K562 (cell line): Measurements from ENCODE around the gene SLC12A9. TPM values are rescaled to one million over a fixed set of nuclear protein-coding genes. Genes with fewer than 3 reads are reported as not detected.

Experiments used
- HCFC1 ChIP-seq: IDR thresholded peaks from 2 replicates; pipeline ENCODE4 v1.6.1; 2012; ENCODE audit warnings: low read depth, low read length, improper control_type of control experiment
- MAFF ChIP-seq: IDR thresholded peaks from 2 replicates; pipeline ENCODE4 v1.6.1; 2012; ENCODE audit warnings: low read length, improper control_type of control experiment
- MBD2 ChIP-seq: sonication (generic); IDR thresholded peaks from 2 replicates; pipeline ENCODE4 v1.6.1; 2016; ENCODE audit warnings: low read depth, borderline replicate concordance
- MTA3 ChIP-seq: fragments of 450-650 bp; formaldehyde crosslinking; IDR thresholded peaks from 2 replicates; pipeline ENCODE4 v1.6.1; 2017; ENCODE audit warnings: mild to moderate bottlenecking, borderline replicate concordance
- NFIC ChIP-seq: fragments of 450-650 bp; IDR thresholded peaks from 2 replicates; pipeline ENCODE4 v1.6.1; 2017; ENCODE audit warnings: mild to moderate bottlenecking, inconsistent platforms
- POLR2B ChIP-seq: fragments of 450-650 bp; IDR thresholded peaks from 2 replicates; pipeline ENCODE4 v1.6.1; 2018; ENCODE audit warnings: low read depth; ENCODE audit not compliant: partially characterized antibody
- SMAD4 ChIP-seq: fragments of 250-450 bp; sonication (Bioruptor Pico); conservative IDR thresholded peaks from 2 replicates; pipeline ENCODE4 v1.8.0; 2021; ENCODE audit warnings: inconsistent platforms, mild to moderate bottlenecking, moderate library complexity
- TAF9B ChIP-seq: fragments of 450-650 bp; IDR thresholded peaks from 2 replicates; pipeline ENCODE4 v1.6.1; 2018; ENCODE audit warnings: mild to moderate bottlenecking; ENCODE audit not compliant: partially characterized antibody
- YY1 ChIP-seq, 3 experiments: IDR thresholded peaks; 2 replicates each; pipeline ENCODE4 v1.6.1; 2011; ENCODE audit warnings: low read length in 2 of 3, mild to moderate bottlenecking in 2 of 3, moderate library complexity in 2 of 3, borderline replicate concordance in 1 of 3, control low read depth in 1 of 3, low read depth in 1 of 3; ENCODE audit not compliant: insufficient read depth in 3 of 3, insufficient replicate concordance in 2 of 3, control insufficient read depth in 1 of 3, insufficient read length in 1 of 3; ENCODE audit errors: extremely low read depth in 1 of 3
- ZEB2 ChIP-seq: fragments of 450-650 bp; IDR thresholded peaks from 2 replicates; pipeline ENCODE4 v1.6.1; 2016
- ZKSCAN1 ChIP-seq: fragments of 150-350 bp; IDR thresholded peaks from 2 replicates; pipeline ENCODE4 v1.6.1; 2016; ENCODE audit warnings: low read depth, low read length
- ZNF197 ChIP-seq: fragments of 200-800 bp; sonication (Bioruptor generic); IDR thresholded peaks from 2 replicates; pipeline ENCODE4 v1.6.1; 2016; ENCODE audit warnings: low read depth, missing genetic modification characterization, missing compliant biosample characterization
- polyA plus RNA-seq, 8 experiments: library from polyadenylated mRNA; depleted of rRNA in 4 of 8; stranded (reverse) in 5 of 8; unstranded in 3 of 8; fragments of >200 nt; fragmentation: Nextera tagmentation in 2 of 8; fragmentation: Illumina TruSeq in 1 of 8; extraction: Ambion mirVana in 2 of 8; extraction: Trizol in 1 of 8; gene quantifications; 2 replicates each; pipeline versions ENCODE4 v1.2.1 to v1.2.3, GENCODE V29; 2011 to 2014; ENCODE audit warnings: inconsistent platforms in 1 of 8, missing spikeins in 1 of 8
- total RNA-seq, 7 experiments: library from RNA; depleted of rRNA in 6 of 7; stranded (reverse); fragments of >200 nt in 6 of 7; fragmentation: Illumina TruSeq in 2 of 7; extraction: Trizol in 2 of 7; gene quantifications; 2 replicates each; pipeline versions ENCODE4 v1.2.1 to v1.2.3, GENCODE V29; 2011 to 2021; ENCODE audit warnings: low replicate concordance in 1 of 7
- TF ChIP-seq, protein P1 (sequence below), 2 experiments: fragments of 450-650 bp; formaldehyde crosslinking in 1 of 2; IDR thresholded peaks; 2 replicates each; pipeline versions ENCODE4 v1.4.0 to v1.6.1; 2014 to 2020; ENCODE audit warnings: mild to moderate bottlenecking in 2 of 2, borderline replicate concordance in 1 of 2, low read depth in 1 of 2
- TF ChIP-seq, protein P2 (sequence below): fragments of 250-450 bp; sonication (Bioruptor Pico); IDR thresholded peaks from 2 replicates; pipeline ENCODE4 v1.8.0; 2021; ENCODE audit warnings: mild to moderate bottlenecking, moderate library complexity
- TF ChIP-seq, protein P3 (sequence below): fragments of 250-450 bp; sonication (Bioruptor Pico); IDR thresholded peaks from 2 replicates; pipeline ENCODE4 v1.4.0; 2020; ENCODE audit warnings: mild to moderate bottlenecking, moderate library complexity

Gene SLC12A9
- total and polyA plus RNA-seq, 9 of the 15 experiments (the other 6 are each of a cell fraction or from before 2014, with no cell fraction given): 0.06 to 20.2 (median 10.7) TPM

DNA sequence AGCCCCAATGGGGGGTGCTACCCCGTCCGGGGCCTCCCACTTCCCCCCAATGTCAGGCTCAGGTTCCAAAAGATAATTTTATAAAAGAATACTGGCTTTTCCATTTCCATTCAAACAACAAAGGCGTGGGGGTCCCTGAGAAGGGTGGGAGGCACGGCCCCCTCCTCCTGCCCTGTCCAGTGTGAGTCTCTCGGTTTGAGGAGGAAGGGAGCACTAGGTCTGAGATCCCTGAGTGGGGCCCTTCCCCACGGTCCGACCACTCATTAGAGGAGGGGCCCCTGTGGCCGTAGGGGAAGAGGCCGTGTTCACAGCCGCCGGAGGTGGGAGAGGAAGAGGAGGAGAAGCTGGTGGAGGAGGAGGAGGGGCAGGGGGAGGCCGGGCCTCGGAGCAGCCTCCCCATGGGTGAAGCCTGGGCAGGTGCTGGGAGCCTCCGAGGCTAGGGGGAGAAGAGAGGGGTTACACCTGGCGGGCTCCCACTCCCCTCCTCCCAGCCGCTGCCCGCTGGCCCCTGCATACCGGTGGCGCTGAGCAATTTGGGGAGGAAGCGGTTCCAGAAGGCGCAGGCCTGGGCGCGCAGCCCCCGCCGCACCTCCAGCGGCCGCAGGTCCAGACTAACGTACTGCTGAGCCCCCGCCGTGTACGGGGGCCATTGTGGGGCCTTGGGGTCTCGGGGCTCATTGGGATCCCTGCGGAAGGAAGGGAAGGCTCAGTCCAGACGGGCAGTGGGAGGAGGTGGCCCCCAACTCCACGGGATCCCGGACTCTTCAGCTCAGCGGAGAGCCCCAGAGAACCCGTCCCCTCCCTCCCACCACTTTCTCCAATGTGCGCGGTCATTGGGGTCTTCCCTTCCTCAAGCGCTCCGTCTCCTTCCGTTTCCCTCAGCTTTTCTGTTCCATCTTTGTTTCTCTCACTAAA lies 38.4 kb downstream of the SLC12A9 start (continued):
- TF ChIP-seq, protein P1, sequence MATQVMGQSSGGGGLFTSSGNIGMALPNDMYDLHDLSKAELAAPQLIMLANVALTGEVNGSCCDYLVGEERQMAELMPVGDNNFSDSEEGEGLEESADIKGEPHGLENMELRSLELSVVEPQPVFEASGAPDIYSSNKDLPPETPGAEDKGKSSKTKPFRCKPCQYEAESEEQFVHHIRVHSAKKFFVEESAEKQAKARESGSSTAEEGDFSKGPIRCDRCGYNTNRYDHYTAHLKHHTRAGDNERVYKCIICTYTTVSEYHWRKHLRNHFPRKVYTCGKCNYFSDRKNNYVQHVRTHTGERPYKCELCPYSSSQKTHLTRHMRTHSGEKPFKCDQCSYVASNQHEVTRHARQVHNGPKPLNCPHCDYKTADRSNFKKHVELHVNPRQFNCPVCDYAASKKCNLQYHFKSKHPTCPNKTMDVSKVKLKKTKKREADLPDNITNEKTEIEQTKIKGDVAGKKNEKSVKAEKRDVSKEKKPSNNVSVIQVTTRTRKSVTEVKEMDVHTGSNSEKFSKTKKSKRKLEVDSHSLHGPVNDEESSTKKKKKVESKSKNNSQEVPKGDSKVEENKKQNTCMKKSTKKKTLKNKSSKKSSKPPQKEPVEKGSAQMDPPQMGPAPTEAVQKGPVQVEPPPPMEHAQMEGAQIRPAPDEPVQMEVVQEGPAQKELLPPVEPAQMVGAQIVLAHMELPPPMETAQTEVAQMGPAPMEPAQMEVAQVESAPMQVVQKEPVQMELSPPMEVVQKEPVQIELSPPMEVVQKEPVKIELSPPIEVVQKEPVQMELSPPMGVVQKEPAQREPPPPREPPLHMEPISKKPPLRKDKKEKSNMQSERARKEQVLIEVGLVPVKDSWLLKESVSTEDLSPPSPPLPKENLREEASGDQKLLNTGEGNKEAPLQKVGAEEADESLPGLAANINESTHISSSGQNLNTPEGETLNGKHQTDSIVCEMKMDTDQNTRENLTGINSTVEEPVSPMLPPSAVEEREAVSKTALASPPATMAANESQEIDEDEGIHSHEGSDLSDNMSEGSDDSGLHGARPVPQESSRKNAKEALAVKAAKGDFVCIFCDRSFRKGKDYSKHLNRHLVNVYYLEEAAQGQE (IDR thresholded peaks at IDR 0.05; ENCODE audit: borderline replicate concordance): no peak
- TF ChIP-seq, protein P1 (CRISPR knock-in tag; IDR thresholded peaks at IDR 0.05; ENCODE audit: low read depth): no peak
- TF ChIP-seq POLR2B (no peak), NFIC (no peak), ZKSCAN1 (no peak), ZEB2 (no peak), ZNF197 (0 out of 2 replicates have a peak, but pooled peaks have one; percentile 55), SMAD4 (no peak), HCFC1 (no peak), MAFF (no peak), TAF9B (no peak), MTA3 (0 out of 2 replicates have a peak, but pooled peaks have one; percentile 11), MBD2 (0 out of 2 replicates have a peak, but pooled peaks have one; percentile 24), YY1 (IDR thresholded peaks at IDR 0.05; ENCODE audit: borderline replicate concordance in 1 of 3, control insufficient read depth in 1 of 3, extremely low read depth in 1 of 3, insufficient read depth in 3 of 3, insufficient read length in 1 of 3, insufficient replicate concordance in 2 of 3, low read depth in 1 of 3, low read length in 2 of 3) (peak in 1 of 3 experiments; percentile 7)
- TF ChIP-seq, protein P2, sequence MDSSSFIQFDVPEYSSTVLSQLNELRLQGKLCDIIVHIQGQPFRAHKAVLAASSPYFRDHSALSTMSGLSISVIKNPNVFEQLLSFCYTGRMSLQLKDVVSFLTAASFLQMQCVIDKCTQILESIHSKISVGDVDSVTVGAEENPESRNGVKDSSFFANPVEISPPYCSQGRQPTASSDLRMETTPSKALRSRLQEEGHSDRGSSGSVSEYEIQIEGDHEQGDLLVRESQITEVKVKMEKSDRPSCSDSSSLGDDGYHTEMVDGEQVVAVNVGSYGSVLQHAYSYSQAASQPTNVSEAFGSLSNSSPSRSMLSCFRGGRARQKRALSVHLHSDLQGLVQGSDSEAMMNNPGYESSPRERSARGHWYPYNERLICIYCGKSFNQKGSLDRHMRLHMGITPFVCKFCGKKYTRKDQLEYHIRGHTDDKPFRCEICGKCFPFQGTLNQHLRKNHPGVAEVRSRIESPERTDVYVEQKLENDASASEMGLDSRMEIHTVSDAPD: no peak
- TF ChIP-seq, protein P3, sequence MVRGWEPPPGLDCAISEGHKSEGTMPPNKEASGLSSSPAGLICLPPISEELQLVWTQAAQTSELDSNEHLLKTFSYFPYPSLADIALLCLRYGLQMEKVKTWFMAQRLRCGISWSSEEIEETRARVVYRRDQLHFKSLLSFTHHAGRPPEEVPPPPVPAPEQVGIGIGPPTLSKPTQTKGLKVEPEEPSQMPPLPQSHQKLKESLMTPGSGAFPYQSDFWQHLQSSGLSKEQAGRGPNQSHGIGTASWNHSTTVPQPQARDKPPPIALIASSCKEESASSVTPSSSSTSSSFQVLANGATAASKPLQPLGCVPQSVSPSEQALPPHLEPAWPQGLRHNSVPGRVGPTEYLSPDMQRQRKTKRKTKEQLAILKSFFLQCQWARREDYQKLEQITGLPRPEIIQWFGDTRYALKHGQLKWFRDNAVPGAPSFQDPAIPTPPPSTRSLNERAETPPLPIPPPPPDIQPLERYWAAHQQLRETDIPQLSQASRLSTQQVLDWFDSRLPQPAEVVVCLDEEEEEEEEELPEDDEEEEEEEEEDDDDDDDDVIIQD (CRISPR knock-in tag): no peak
